Right lobe of liver (tissue), 6 donors: ENCODE results near the gene SFTA2. TPM values are rescaled to one million over a fixed set of nuclear protein-coding genes. Genes with fewer than 3 reads are reported as not detected.

Source experiments
- ATAC-seq, 4 donors: fragments of 200-7000 bp; cut with Tn5 transposase; one replicate each; pipeline ENCODE4 v1.9.1; 2020; ENCODE audit warnings: mild to moderate bottlenecking in 4 of 4, moderate library complexity in 4 of 4
- DNase-seq, 3 donors: peaks; one replicate each; pipeline ENCODE4 v3.0.0-alpha.2; 2020
- H3K27ac ChIP-seq, 3 donors: fragments of 200-600 bp; one replicate each; pipeline ENCODE4 v1.8.0; 2022
- H3K27me3 ChIP-seq, 2 donors: fragments of 200-600 bp; one replicate each; pipeline ENCODE4 v1.8.0; 2022
- H3K36me3 ChIP-seq, 4 donors: fragments of 200-600 bp; sonication (generic) in 1 of 4; one replicate each; pipeline versions ENCODE4 v1.5.1 to v1.8.0; 2017 to 2022; ENCODE audit warnings: control low read depth in 1 of 4
- H3K4me1 ChIP-seq, 4 donors: fragments of 200-600 bp; sonication (generic) in 1 of 4; one replicate each; pipeline versions ENCODE4 v1.5.1 to v1.8.0; 2017 to 2022; ENCODE audit warnings: control low read depth in 1 of 4
- H3K4me3 ChIP-seq, 3 donors: fragments of 200-600 bp; one replicate each; pipeline ENCODE4 v1.8.0; 2022
- H3K9me3 ChIP-seq, 4 donors: fragments of 200-600 bp; sonication (generic) in 1 of 4; one replicate each; pipeline versions ENCODE4 v1.5.1 to v1.8.0; 2017 to 2022; ENCODE audit warnings: control low read depth in 1 of 4
- CTCF ChIP-seq, 4 donors: fragments of 200-600 bp in 3 of 4; fragments of 450-650 bp in 1 of 4; IDR thresholded peaks; one replicate each; pipeline versions ENCODE4 v1.5.1 to v1.8.0; 2016 to 2022; ENCODE audit warnings: antibody characterized with exemption in 4 of 4, mild to moderate bottlenecking in 2 of 4
- POLR2A ChIP-seq: fragments of 450-650 bp; IDR thresholded peaks from one replicate; pipeline ENCODE4 v1.6.1; 2017; ENCODE audit warnings: antibody characterized with exemption, mild to moderate bottlenecking
- WGBS: methylation state at CpG from one replicate; pipeline ENCODE4 v1.1.6; 2018; ENCODE audit warnings: low coverage, low lambda C conversion rate; ENCODE audit not compliant: insufficient coverage; ENCODE audit errors: missing lambda C conversion rate; 5-methylcytosine and 5-hydroxymethylcytosine counted together
- intact Hi-C, 2 donors: fragments of 100-400 bp; cut with DNase I; formaldehyde crosslinking; loops; one replicate each; pipeline versions ENCODE4 v1.11.2 to v1.14.1; 2022
- total RNA-seq, 6 experiments: library from RNA; depleted of rRNA in 2 of 6; stranded (reverse); fragments of >200 nt in 2 of 6; fragmentation: NEBNext Ultra II Directional in 3 of 6; extraction: Animal tissue kit (Norgen Biotek cat#: 25700) in 3 of 6; gene quantifications; one replicate each; pipeline versions ENCODE4 v1.1.0 to v1.2.4, GENCODE V29; 2016 to 2023
- donor health status: DM: no; HTN: yes; CAD: no.
- donor health status: DM: no; HTN: no; CAD: no.
- donor health status: DM: no; HTN: no; CAD: no.
- donor health status: DM: no; HTN: yes; CAD: no.
- donor health status: DM: no; HTN: yes; CAD: no.

The SFTA2 gene
- total RNA-seq, 6 experiments from 2014 or later: not detected

GRCh38 chr6:30957716-30958115 is 25.7 kb upstream of the SFTA2 start:
- 62% methylated on average over 2 of the region's 2 CpGs for WGBS
- intact Hi-C loops: no loop called here
- Histone ChIP-seq H3K4me1 (peaks cover 0 to 18% (median 0%) of the 10 kb centered on the region in 4 donors), H3K9me3 (no peaks in the 10 kb centered on the region), H3K4me3 (no peak overlapping the region), H3K36me3 (no peaks in the 10 kb centered on the region), H3K27ac (no peak overlapping the region), H3K27me3 (peaks cover 0 to 8% of the 10 kb centered on the region in 2 donors)
- TF ChIP-seq POLR2A: no peak
- no peak for TF ChIP-seq CTCF (IDR thresholded peaks at IDR 0.05)
- ATAC-seq (no peak), DNase-seq (no peak)

- peak; percentile 51 to 79 (median 60) for ATAC-seq
- H3K9me3 ChIP-seq: no peaks in the 10 kb centered on the region
- H3K27ac ChIP-seq: peak overlapping the region in 1 of 3 donors; percentile 20
- no peaks in the 10 kb centered on the region for H3K36me3 ChIP-seq
- H3K27me3 ChIP-seq: peaks cover 0 to 8% of the 10 kb centered on the region in 2 donors
- DNase-seq: peak in 2 of 3 donors; percentile 52 to 69
- intact Hi-C loops: no loop called here
- TF ChIP-seq POLR2A: no peak
- no peak for TF ChIP-seq CTCF (IDR thresholded peaks at IDR 0.05)
- peak overlapping the region; percentile 23 to 43 (median 28) for H3K4me3 ChIP-seq
- 17% methylated on average over 10 of the region's 46 CpGs for WGBS
- H3K4me1 ChIP-seq: peaks cover 0 to 7% (median 0%) of the 10 kb centered on the region in 4 donors
These were observed 23.5 kb upstream of the SFTA2 start for GRCh38 chr6:30955367-30956042.

- Histone ChIP-seq H3K4me3 (peak overlapping the region in 1 of 3 donors; percentile 43), H3K27me3 (peaks cover 0 to 8% of the 10 kb centered on the region in 2 donors), H3K27ac (peak overlapping the region in 1 of 3 donors; percentile 20), H3K9me3 (no peaks in the 10 kb centered on the region), H3K4me1 (peaks cover 0 to 7% (median 0%) of the 10 kb centered on the region in 4 donors), H3K36me3 (no peaks in the 10 kb centered on the region)
- peak in 1 of 3 donors; percentile 29 for DNase-seq
- WGBS: 22% methylated on average over 7 of the region's 9 CpGs
- intact Hi-C loops: no loop called here
- TF ChIP-seq POLR2A (no peak), CTCF (IDR thresholded peaks at IDR 0.05) (no peak)
- ATAC-seq: peak in 2 of 4 donors; percentile 11 to 90
These were observed 22.8 kb upstream of the SFTA2 start for GRCh38 chr6:30954631-30955366.

- no peak for DNase-seq
These were observed 20.0 kb upstream of the SFTA2 start for GRCh38 chr6:30951907-30952469.

More at GRCh38 chr6:30951907-30952469, 20.0 kb upstream of the SFTA2 start:
- no peak overlapping the region for H3K4me3 ChIP-seq
- TF ChIP-seq POLR2A (no peak), CTCF (IDR thresholded peaks at IDR 0.05) (no peak)
- peaks cover 0 to 7% (median 0%) of the 10 kb centered on the region in 4 donors for H3K4me1 ChIP-seq
- no peak overlapping the region for H3K27ac ChIP-seq
- H3K27me3 ChIP-seq: peaks cover 0 to 8% of the 10 kb centered on the region in 2 donors
- 51% methylated on average over 5 of the region's 5 CpGs for WGBS
- H3K36me3 ChIP-seq: no peaks in the 10 kb centered on the region
- no peak for ATAC-seq
- intact Hi-C loops: no loop called here
- no peaks in the 10 kb centered on the region for H3K9me3 ChIP-seq
